ENCODE data around the gene MAP7D3.

DNA sequence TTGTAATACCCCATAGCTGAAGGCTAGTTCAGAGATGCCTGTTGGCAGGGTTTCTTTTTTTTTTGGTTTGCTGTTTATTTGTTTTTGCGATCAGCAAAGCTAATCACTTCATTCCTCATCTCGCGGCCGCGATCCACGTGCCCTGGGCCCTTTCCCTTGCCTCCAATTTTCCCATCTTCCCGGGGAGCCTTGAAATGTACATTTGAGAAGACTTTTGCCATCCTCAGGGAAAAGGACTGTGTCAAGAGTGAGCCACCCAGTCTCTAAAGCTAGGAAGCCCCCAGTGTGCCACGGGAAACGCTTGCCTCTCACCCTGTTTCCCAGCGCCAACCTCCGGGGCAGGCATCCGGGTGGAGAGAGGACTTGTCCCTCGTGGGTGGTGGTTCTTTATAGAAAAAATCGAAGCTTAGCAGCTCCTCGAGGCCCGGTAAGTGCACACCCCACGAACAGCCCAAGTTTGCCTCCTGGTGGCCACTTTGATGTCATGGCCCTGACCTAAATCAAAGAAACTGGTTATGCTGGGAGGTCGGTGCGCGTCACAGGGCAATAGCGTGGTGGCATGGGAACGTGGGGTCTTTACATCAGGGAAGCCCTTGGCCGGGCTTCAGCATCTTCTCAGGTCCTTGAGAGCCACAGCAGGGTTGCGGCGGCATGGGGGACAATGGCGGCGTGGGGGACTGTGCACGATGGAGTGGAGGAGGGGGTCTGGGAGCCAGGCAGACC is 42.0 kb downstream of the MAP7D3 start:
- TF ChIP-seq, protein P1, sequence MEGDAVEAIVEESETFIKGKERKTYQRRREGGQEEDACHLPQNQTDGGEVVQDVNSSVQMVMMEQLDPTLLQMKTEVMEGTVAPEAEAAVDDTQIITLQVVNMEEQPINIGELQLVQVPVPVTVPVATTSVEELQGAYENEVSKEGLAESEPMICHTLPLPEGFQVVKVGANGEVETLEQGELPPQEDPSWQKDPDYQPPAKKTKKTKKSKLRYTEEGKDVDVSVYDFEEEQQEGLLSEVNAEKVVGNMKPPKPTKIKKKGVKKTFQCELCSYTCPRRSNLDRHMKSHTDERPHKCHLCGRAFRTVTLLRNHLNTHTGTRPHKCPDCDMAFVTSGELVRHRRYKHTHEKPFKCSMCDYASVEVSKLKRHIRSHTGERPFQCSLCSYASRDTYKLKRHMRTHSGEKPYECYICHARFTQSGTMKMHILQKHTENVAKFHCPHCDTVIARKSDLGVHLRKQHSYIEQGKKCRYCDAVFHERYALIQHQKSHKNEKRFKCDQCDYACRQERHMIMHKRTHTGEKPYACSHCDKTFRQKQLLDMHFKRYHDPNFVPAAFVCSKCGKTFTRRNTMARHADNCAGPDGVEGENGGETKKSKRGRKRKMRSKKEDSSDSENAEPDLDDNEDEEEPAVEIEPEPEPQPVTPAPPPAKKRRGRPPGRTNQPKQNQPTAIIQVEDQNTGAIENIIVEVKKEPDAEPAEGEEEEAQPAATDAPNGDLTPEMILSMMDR (IDR thresholded peaks at IDR 0.05; ENCODE audit: low read depth, low read length): peak; percentile 24
- TF ChIP-seq MYC (IDR thresholded peaks at IDR 0.05; ENCODE audit: low read depth, low read length) (no peak), POLR2A (IDR thresholded peaks at IDR 0.05; ENCODE audit: extremely low read depth, insufficient read length) (no peak)
- TF ChIP-seq, protein P2, sequence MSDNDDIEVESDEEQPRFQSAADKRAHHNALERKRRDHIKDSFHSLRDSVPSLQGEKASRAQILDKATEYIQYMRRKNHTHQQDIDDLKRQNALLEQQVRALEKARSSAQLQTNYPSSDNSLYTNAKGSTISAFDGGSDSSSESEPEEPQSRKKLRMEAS (IDR thresholded peaks at IDR 0.05; ENCODE audit: low read depth, low read length): no peak
